DOHH2 (cell line): ENCODE data around the gene ZBTB46.

Experiments used
- H3F3A ChIP-seq: fragments of 200-600 bp; sonication (generic), shearing (Covaris generic); 2 replicates; pipeline ENCODE4 v1.6.0; 2016; ENCODE audit warnings: antibody characterized with exemption, mild to moderate bottlenecking; ENCODE audit not compliant: control insufficient read depth, insufficient read depth
- H3K27ac ChIP-seq: fragments of 200-600 bp; sonication (generic); 2 replicates; pipeline ENCODE4 v1.5.1; 2014; ENCODE audit warnings: low read depth, mild to moderate bottlenecking, low read length, moderate library complexity
- H3K27me3 ChIP-seq: fragments of 200-600 bp; sonication (generic); 2 replicates; pipeline ENCODE4 v1.6.1; 2014; ENCODE audit warnings: mild to moderate bottlenecking, low read length, mixed read lengths; ENCODE audit not compliant: control insufficient read depth
- H3K36me3 ChIP-seq: fragments of 200-600 bp; sonication (generic); 2 replicates; pipeline ENCODE4 v1.6.1; 2014; ENCODE audit warnings: mild to moderate bottlenecking, low read length, moderate library complexity, mixed read lengths; ENCODE audit not compliant: control insufficient read depth
- H3K4me1 ChIP-seq: fragments of 200-600 bp; sonication (generic); 2 replicates; pipeline ENCODE4 v1.6.1; 2014; ENCODE audit warnings: mild to moderate bottlenecking, low read length, mixed read lengths; ENCODE audit not compliant: control insufficient read depth
- H3K4me2 ChIP-seq: fragments of 200-600 bp; sonication (generic); 2 replicates; pipeline ENCODE4 v1.6.0; 2014; ENCODE audit warnings: mild to moderate bottlenecking, low read length, moderate library complexity
- H3K4me3 ChIP-seq: fragments of 200-600 bp; sonication (generic); 2 replicates; pipeline ENCODE4 v1.5.1; 2014; ENCODE audit warnings: mild to moderate bottlenecking, low read length, mixed read lengths
- H3K79me2 ChIP-seq: fragments of 200-600 bp; sonication (generic); 2 replicates; pipeline ENCODE4 v1.6.1; 2014; ENCODE audit warnings: mild to moderate bottlenecking, low read length, mixed read lengths; ENCODE audit not compliant: control insufficient read depth
- H3K9me2 ChIP-seq: fragments of 200-600 bp; sonication (generic); replicated peaks from 2 replicates; pipeline ENCODE4 v1.6.1; 2014; ENCODE audit warnings: mild to moderate bottlenecking, low read length, mixed read lengths; ENCODE audit not compliant: control insufficient read depth
- H3K9me3 ChIP-seq: fragments of 200-600 bp; sonication (generic); 2 replicates; pipeline ENCODE4 v1.6.1; 2014; ENCODE audit warnings: antibody characterized with exemption, low read length, mixed read lengths; ENCODE audit not compliant: control insufficient read depth, insufficient read depth
- H4K20me1 ChIP-seq: fragments of 200-600 bp; sonication (generic); 2 replicates; pipeline ENCODE4 v1.6.0; 2014; ENCODE audit warnings: low read depth, mild to moderate bottlenecking, antibody characterized with exemption, low read length, moderate library complexity; ENCODE audit not compliant: control insufficient read depth, insufficient read depth
- EZH2phosphoT487 ChIP-seq: fragments of 200-600 bp; sonication (generic); IDR thresholded peaks from 2 replicates; pipeline ENCODE4 v1.6.1; 2017; ENCODE audit warnings: borderline replicate concordance, mild to moderate bottlenecking, antibody characterized with exemption, low read length, moderate library complexity, mixed read lengths
- TF ChIP-seq, protein P1 (sequence below): fragments of 200-600 bp; sonication (generic); IDR thresholded peaks from one replicate; pipeline ENCODE4 v1.5.1; 2014; ENCODE audit warnings: antibody characterized with exemption, mild to moderate bottlenecking, low read depth, low read length; ENCODE audit not compliant: poor library complexity, severe bottlenecking

The ZBTB46 gene

DNA sequence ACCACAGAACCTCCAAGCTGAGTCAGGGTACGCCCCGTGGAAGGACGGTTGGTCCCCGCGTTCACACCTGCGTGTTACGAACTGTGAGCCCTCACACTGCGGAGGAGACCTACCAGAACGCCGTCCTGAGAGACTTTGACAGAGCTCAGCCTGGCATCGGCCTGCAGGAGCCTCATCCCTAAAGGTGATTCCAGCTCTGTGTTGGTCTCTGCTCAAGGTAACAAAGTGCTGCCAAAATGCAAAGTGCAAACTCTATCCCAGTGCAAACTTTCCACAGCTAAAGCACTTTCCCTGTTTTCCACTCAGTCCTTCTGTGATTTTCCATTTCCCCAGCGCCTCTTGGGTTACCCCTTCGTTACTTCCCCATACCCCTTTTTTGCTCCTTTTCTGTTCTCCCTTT lies 8.6 kb upstream of the ZBTB46 start:
- H3K4me1 ChIP-seq: no peaks in the 10 kb centered on the region
- H3K27me3 ChIP-seq: peaks cover 20% of the 10 kb centered on the region

DNA sequence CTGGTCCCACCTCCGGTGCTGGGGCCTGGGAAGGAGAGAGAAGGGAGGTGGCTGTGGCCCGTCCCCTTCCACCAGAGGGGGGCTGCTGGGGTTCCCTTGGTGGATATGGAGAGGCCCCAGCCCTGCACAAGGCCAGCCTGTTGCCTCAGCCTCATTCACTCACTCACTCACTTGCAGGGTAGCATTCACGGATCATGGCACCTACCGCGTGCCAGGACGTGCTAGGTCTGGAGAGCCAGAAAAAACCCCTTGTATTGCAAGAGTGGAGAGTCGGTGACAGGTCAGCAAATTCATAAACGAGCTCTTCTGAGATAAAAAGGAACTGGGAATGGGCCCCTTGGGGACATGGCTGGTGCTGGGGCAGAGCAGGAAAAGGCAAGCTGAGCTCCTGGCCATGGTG lies 6.4 kb upstream of the ZBTB46 start:
- no peak for TF ChIP-seq EZH2phosphoT487
- TF ChIP-seq, protein P1, sequence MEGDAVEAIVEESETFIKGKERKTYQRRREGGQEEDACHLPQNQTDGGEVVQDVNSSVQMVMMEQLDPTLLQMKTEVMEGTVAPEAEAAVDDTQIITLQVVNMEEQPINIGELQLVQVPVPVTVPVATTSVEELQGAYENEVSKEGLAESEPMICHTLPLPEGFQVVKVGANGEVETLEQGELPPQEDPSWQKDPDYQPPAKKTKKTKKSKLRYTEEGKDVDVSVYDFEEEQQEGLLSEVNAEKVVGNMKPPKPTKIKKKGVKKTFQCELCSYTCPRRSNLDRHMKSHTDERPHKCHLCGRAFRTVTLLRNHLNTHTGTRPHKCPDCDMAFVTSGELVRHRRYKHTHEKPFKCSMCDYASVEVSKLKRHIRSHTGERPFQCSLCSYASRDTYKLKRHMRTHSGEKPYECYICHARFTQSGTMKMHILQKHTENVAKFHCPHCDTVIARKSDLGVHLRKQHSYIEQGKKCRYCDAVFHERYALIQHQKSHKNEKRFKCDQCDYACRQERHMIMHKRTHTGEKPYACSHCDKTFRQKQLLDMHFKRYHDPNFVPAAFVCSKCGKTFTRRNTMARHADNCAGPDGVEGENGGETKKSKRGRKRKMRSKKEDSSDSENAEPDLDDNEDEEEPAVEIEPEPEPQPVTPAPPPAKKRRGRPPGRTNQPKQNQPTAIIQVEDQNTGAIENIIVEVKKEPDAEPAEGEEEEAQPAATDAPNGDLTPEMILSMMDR: no peak
- Histone ChIP-seq H3K79me2 (no peaks in the 10 kb centered on the region), H3K36me3 (no peaks in the 10 kb centered on the region), H3K4me3 (no peak overlapping the region), H4K20me1 (no peaks in the 10 kb centered on the region), H3K4me2 (no peak overlapping the region), H3K9me3 (no peaks in the 10 kb centered on the region), H3F3A (no peaks in the 10 kb centered on the region), H3K9me2 (no peaks in the 10 kb centered on the region), H3K4me1 (no peaks in the 10 kb centered on the region), H3K27me3 (no peaks in the 10 kb centered on the region; the same call in 1 of the 2 replicates), H3K27ac (no peak overlapping the region)

More for the DNA sequence above, 8.6 kb upstream of the ZBTB46 start:
- no peaks in the 10 kb centered on the region for H4K20me1 ChIP-seq
- no peak overlapping the region for H3K4me2 ChIP-seq
- H3K9me3 ChIP-seq: no peaks in the 10 kb centered on the region
- no peak overlapping the region for H3K27ac ChIP-seq
- TF ChIP-seq, protein P1: no peak
- no peak for TF ChIP-seq EZH2phosphoT487
- no peaks in the 10 kb centered on the region for H3K79me2 ChIP-seq
- H3K9me2 ChIP-seq: no peaks in the 10 kb centered on the region
- no peaks in the 10 kb centered on the region for H3F3A ChIP-seq
- H3K36me3 ChIP-seq: no peaks in the 10 kb centered on the region
- H3K4me3 ChIP-seq: no peak overlapping the region

DNA sequence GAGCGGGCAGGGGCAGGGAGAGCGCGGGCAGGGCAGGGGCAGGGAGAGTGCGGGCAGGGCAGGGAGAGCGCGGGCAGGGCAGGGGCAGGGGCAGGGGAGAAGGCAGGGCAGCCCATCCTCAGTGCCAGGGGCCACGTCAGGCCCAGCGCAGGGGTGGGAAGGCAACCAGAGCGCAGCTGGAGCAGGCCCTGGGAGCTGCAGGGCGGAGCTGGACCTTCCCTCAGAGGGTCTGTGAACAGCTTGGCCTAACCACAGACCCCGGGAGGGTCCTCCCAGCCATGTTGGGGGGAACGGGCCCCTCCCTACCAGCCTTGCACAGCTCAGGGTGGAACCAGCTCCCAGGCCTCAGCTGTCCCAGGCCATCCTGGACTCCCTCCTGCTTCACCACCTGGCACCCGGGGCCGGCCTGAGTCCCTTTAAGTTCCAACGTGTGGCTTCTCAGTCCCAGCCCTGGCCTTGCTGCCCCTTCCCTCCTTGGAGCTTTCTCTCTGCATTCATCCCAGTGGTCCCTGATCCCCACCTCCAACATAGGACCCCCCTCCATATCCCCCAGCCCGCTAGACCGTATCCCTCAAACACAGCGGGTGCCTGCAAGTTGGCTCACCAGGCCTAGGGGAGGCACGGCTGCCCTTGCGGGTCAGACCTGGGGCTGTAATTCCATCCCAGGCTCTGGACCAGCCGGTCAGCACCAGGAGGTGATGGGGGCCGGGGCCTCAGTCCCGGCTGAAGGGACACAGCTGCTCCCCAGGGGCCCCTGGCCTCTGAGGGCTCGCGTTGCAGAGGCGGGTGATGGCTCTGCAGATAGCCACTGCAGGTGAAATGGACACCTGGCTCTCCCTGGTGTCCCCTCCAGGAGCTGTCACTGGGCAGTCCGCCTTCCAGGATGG lies 5.6 kb upstream of the ZBTB46 start:
- H3K36me3 ChIP-seq: no peaks in the 10 kb centered on the region
- no peak overlapping the region for H3K4me2 ChIP-seq
- no peaks in the 10 kb centered on the region for H4K20me1 ChIP-seq
- H3K27me3 ChIP-seq: no peaks in the 10 kb centered on the region
- H3K4me3 ChIP-seq: no peak overlapping the region
- H3K9me3 ChIP-seq: no peaks in the 10 kb centered on the region
- no peaks in the 10 kb centered on the region for H3K9me2 ChIP-seq
- no peaks in the 10 kb centered on the region for H3F3A ChIP-seq
- no peak for TF ChIP-seq EZH2phosphoT487
- TF ChIP-seq, protein P1: no peak
- no peaks in the 10 kb centered on the region for H3K4me1 ChIP-seq
- no peak overlapping the region for H3K27ac ChIP-seq
- H3K79me2 ChIP-seq: no peaks in the 10 kb centered on the region
